ENCODE measurements around the gene PPP4R1. TPM values are rescaled to one million over a fixed set of nuclear protein-coding genes. Genes with fewer than 3 reads are reported as not detected.

The PPP4R1 gene
- polyA plus RNA-seq, 1 of the 3 experiments (the other 2 are of a cell fraction), result 53.4 TPM

DNA sequence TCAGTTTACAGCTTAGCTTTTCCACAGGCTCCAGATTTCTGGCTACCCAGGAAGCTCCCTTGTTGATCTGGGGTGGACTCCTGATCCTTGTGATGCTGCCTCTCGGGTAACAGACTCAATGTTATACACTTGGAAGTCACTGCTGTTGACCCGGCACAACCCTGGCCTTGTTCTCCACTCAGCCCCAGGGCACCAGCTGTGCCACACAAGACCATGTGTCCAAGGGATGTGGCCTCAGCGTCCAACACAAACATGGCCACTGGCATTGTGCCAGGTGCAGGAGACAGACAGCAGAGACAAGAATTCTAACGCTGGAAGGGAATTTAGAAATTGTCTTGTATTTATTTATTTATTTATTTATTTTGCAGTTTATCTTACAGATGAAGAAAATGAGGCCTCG is 39.0 kb upstream of the PPP4R1 start (continued):
- no peak for TF ChIP-seq USF2 (IDR thresholded peaks at IDR 0.05; ENCODE audit: borderline replicate concordance, low read depth, low read length)
- 0 out of 2 replicates have a peak, but pooled peaks have one; percentile 17 for TF ChIP-seq GATA2 (CRISPR knock-in tag; IDR thresholded peaks at IDR 0.05)
- TF ChIP-seq, protein P1, sequence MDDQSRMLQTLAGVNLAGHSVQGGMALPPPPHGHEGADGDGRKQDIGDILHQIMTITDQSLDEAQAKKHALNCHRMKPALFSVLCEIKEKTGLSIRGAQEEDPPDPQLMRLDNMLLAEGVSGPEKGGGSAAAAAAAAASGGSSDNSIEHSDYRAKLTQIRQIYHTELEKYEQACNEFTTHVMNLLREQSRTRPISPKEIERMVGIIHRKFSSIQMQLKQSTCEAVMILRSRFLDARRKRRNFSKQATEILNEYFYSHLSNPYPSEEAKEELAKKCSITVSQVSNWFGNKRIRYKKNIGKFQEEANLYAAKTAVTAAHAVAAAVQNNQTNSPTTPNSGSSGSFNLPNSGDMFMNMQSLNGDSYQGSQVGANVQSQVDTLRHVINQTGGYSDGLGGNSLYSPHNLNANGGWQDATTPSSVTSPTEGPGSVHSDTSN (IDR thresholded peaks at IDR 0.05), result no peak
- TF ChIP-seq, protein P2, sequence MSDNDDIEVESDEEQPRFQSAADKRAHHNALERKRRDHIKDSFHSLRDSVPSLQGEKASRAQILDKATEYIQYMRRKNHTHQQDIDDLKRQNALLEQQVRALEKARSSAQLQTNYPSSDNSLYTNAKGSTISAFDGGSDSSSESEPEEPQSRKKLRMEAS (IDR thresholded peaks at IDR 0.05; ENCODE audit: low read depth), result no peak
- TF ChIP-seq NRF1 (IDR thresholded peaks at IDR 0.05; ENCODE audit: low read depth, low read length), result no peak
- peak; percentile 48; the same call in 1 of the 2 replicates for TF ChIP-seq MXI1 (IDR thresholded peaks at IDR 0.05; ENCODE audit: low read depth, low read length)

DNA sequence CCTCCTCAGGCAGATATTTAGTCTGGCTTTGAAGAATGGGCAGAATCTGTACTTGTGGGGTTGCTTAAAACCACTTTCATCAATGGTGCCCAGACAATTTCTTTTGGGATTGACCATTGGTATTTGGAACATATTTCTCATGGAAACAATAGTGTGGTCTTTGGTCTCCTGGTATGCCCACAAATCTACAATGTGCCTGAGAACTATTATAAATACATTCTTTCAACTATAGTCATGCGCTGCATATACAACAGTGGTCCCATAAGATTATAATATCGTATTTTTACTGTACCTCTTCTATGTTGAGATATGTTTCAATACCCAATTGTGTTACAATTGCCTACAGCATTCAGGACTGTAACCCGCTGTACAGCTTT is 34.8 kb upstream of the PPP4R1 start:
- CTCF ChIA-PET, result interaction anchor here (1.0 kb wide), 1 partner anchor 16 kb away, joined by 6 read pairs; no protein-coding TSS in a partner anchor
- POLR2A ChIA-PET, result no interaction called here
- Histone ChIP-seq H3K9me2 (no peaks in the 10 kb centered on the region), H3F3A (replicated peaks; ENCODE audit: insufficient read depth) (peaks cover 3% of the 10 kb centered on the region), H4K20me1 (ENCODE audit: insufficient read depth) (no peaks in the 10 kb centered on the region), H3K79me2 (ENCODE audit: insufficient read depth) (no peaks in the 10 kb centered on the region), H3K4me3 (ENCODE audit: low read depth in 2 of 2, low read length in 1 of 2) (no peak overlapping the region), H3K4me2 (no peak overlapping the region), H3K27me3 (ENCODE audit: insufficient read depth) (no peaks in the 10 kb centered on the region), H3K9ac (no peak overlapping the region), H2AFZ (ENCODE audit: low read depth) (peak overlapping the region; percentile 22; the same call in 1 of the 2 replicates), H3K36me3 (replicated peaks in 1 of 2; ENCODE audit: control insufficient read depth in 1 of 2, insufficient read depth in 2 of 2, low read length in 1 of 2) (no peaks in the 10 kb centered on the region), H3K27ac (ENCODE audit: low read depth in 2 of 2, low read length in 1 of 2) (peak overlapping the region in 1 of 2 experiments; percentile 50; a peak in 1 of 4 replicates), H3K4me1 (ENCODE audit: control insufficient read depth in 1 of 2, insufficient read depth in 2 of 2, low read depth in 1 of 2, low read length in 1 of 2) (peaks cover 4% of the 10 kb centered on the region in 2 experiments; a peak in 2 of 4 replicates), H3K9me3 (no peaks in the 10 kb centered on the region)
- no peak for DNase-seq
- WGBS (ENCODE audit: low lambda C conversion rate), result 97% methylated on average over 3 of the region's 3 CpGs
- no peak for TF ChIP-seq POLR2AphosphoS5 (IDR thresholded peaks at IDR 0.05; ENCODE audit: low read depth, low read length)
- TF ChIP-seq FOSL2 (IDR thresholded peaks at IDR 0.05; ENCODE audit: borderline replicate concordance, low read depth), result no peak
- no peak for TF ChIP-seq SIN3A (IDR thresholded peaks at IDR 0.05; ENCODE audit: borderline replicate concordance, low read depth, low read length)
- TF ChIP-seq REST (IDR thresholded peaks at IDR 0.05; ENCODE audit: low read depth, low read length), result no peak
